GM10266 (cell line): ENCODE measurements around the gene SOCS2.
A peak's percentile ranks its signal among the peaks of the same experiment; 100 is the strongest.

Experiments
- DNase-seq: peaks from one replicate; pipeline ENCODE4 v3.0.0; 2012; ENCODE audit errors: extremely low spot score
- TF ChIP-seq, protein P1 (sequence below): IDR thresholded peaks from 2 replicates; pipeline ENCODE4 v1.5.1; 2012; ENCODE audit warnings: mild to moderate bottlenecking, low read depth; ENCODE audit not compliant: control insufficient read depth, insufficient read depth; ENCODE audit errors: missing control alignments

The SOCS2 gene

GRCh38 chr12:93569301-93569655 lies 3.2 kb upstream of the SOCS2 start:
- DNase-seq = no peak
- TF ChIP-seq, protein P1, sequence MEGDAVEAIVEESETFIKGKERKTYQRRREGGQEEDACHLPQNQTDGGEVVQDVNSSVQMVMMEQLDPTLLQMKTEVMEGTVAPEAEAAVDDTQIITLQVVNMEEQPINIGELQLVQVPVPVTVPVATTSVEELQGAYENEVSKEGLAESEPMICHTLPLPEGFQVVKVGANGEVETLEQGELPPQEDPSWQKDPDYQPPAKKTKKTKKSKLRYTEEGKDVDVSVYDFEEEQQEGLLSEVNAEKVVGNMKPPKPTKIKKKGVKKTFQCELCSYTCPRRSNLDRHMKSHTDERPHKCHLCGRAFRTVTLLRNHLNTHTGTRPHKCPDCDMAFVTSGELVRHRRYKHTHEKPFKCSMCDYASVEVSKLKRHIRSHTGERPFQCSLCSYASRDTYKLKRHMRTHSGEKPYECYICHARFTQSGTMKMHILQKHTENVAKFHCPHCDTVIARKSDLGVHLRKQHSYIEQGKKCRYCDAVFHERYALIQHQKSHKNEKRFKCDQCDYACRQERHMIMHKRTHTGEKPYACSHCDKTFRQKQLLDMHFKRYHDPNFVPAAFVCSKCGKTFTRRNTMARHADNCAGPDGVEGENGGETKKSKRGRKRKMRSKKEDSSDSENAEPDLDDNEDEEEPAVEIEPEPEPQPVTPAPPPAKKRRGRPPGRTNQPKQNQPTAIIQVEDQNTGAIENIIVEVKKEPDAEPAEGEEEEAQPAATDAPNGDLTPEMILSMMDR = no peak

DNA sequence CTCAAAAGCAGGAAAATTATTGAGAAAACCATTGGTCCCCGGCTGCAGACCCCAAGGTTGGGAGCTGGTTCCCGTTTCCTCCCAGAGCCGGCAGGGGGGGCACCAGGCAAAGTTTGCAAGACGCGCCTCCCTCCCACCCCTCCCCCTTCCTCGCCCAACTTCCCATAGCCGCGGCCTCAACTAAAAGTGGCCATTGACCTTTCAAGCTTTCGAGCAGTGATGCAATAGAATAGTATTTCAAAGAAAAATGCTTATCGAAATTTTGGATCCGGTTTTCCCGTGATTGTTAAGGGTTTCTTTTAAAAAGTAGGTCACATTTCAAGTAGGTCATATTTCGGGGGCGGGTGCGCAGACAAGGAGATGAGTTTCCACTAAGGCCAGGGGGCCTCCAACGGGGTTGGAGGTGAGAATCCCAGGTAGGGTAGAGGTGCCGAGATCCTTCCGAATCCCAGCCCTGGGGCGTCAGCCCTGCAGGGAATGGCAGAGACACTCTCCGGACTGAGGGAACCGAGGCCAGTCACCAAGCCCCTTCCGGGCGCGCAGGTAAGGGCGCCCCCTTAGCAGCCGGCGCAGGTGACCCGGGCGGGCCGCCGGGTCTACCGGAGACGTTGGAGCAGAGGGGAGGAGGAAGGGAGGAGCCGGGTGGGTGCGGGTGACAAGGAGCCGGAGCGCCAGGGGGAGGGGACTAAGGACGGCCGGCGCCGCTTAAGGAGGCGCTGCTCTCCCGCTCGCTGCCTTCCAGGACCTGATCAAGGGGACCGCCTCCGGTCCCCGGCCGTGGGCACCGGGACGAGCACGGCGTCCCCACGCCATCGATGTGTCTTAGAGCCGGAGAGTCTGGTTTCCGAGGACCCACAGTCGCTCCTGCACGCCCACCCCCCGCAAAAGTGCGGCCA lies 2.6 kb upstream of the SOCS2 start:
- TF ChIP-seq, protein P1 = peak; percentile 77
- peak; percentile 89 for DNase-seq

- DNase-seq = peak; percentile 89
- TF ChIP-seq, protein P1 = no peak
Measured at GRCh38 chr12:93570552-93571364, 1.7 kb upstream of the SOCS2 start.

- TF ChIP-seq, protein P1 = peak; percentile 40
Measured at GRCh38 chr12:93571365-93571924, 1.0 kb upstream of the SOCS2 start.

GRCh38 chr12:93572712-93573551 lies 457 bp downstream of the SOCS2 start:
- peak; percentile 35 for DNase-seq

More at GRCh38 chr12:93571365-93571924, 1.0 kb upstream of the SOCS2 start:
- peak; percentile 73 for DNase-seq

More at GRCh38 chr12:93572712-93573551, 457 bp downstream of the SOCS2 start:
- TF ChIP-seq, protein P1 = no peak
